K562 (cell line): ENCODE data around the gene ACTL10. TPM values are rescaled to one million over a fixed set of nuclear protein-coding genes. Genes with fewer than 3 reads are reported as not detected.

Experiments
- ATAC-seq: fragments of 200-7000 bp; cut with Tn5 transposase; 3 replicates; pipeline ENCODE4 v1.9.1; 2020; ENCODE audit warnings: moderate library complexity
- BruUV-seq: library from RNA; stranded (reverse); fragments of 400-500 nt; replicated peaks from 2 replicates; lab custom pipeline; 2021; lab: Mats Ljungman, UMichigan
- CTCF ChIA-PET: fragments of 300-600 bp; formaldehyde crosslinking; extraction: SDS; loops from one replicate; lab custom pipeline; 2021; ENCODE audit warnings: low intra/inter-chr PET ratio; lab: Yijun Ruan, JAX
- POLR2A ChIA-PET: fragments of 300-600, 350-650 bp; sonication (Branson Sonifier 250); formaldehyde crosslinking; extraction: SDS; loops from one replicate; lab custom pipeline; 2021; ENCODE audit warnings: antibody characterized with exemption, inconsistent platforms; lab: Yijun Ruan, JAX
- DNase-seq, 4 experiments: peaks; one replicate each; pipeline versions ENCODE4 v3.0.0 to v3.0.0-alpha.2; 2011 to 2018; ENCODE audit warnings: low spot score in 3 of 4, mixed read lengths in 3 of 4; ENCODE audit errors: extremely low read depth in 1 of 4
- FAIRE-seq: peaks from 2 replicates; lab custom pipeline; 2011; peaks lifted over from hg19 to GRCh38; lab: Jason Lieb, UNC
- H2AFZ ChIP-seq: 2 replicates; pipeline ENCODE4 v1.6.0; 2011; ENCODE audit warnings: low read depth, low read length, control low read depth, inconsistent platforms
- H3K27ac ChIP-seq: fragments of 200-600 bp; 3 replicates; pipeline ENCODE4 v1.8.0; 2011; ENCODE audit warnings: low read depth, mild to moderate bottlenecking, control low read depth, inconsistent platforms, low read length, moderate library complexity, mixed read lengths; ENCODE audit errors: extremely low read depth
- H3K27me3 ChIP-seq, 2 experiments: fragments of 300-600 bp in 1 of 2; 2 replicates in 1 of 2; 3 replicates in 1 of 2; pipeline versions ENCODE4 v1.6.0 to v1.8.0; 2011; ENCODE audit warnings: inconsistent platforms in 2 of 2, low read length in 2 of 2, mild to moderate bottlenecking in 1 of 2, mixed read lengths in 1 of 2, moderate library complexity in 1 of 2; ENCODE audit not compliant: control insufficient read depth in 2 of 2, insufficient read depth in 2 of 2
- H3K36me3 ChIP-seq: fragments of 300-600 bp; 3 replicates; pipeline ENCODE4 v1.8.0; 2011; ENCODE audit warnings: mild to moderate bottlenecking, low read length, inconsistent platforms; ENCODE audit not compliant: control insufficient read depth, insufficient read depth
- H3K4me1 ChIP-seq, 2 experiments: fragments of 200-600 bp in 1 of 2; replicated peaks in 1 of 2; 2 replicates in 1 of 2; 3 replicates in 1 of 2; pipeline versions ENCODE4 v1.5.1 to v1.8.0; 2011; ENCODE audit warnings: inconsistent platforms in 2 of 2, low read length in 2 of 2, mild to moderate bottlenecking in 1 of 2, mixed read lengths in 1 of 2, moderate library complexity in 1 of 2; ENCODE audit not compliant: control insufficient read depth in 2 of 2, insufficient read depth in 2 of 2
- H3K4me2 ChIP-seq: 2 replicates; pipeline ENCODE4 v1.6.1; 2011; ENCODE audit warnings: low read length, control low read depth, inconsistent platforms, mixed read lengths; ENCODE audit not compliant: insufficient read depth
- H3K4me3 ChIP-seq: fragments of 200-600 bp; sonication (generic), shearing (Covaris generic); 2 replicates; pipeline ENCODE4 v1.5.1; 2016; ENCODE audit warnings: control low read depth, inconsistent platforms
- H3K79me2 ChIP-seq: fragments of 200-600 bp; 3 replicates; pipeline ENCODE4 v1.8.0; 2011; ENCODE audit warnings: low read length, inconsistent platforms; ENCODE audit not compliant: control insufficient read depth, insufficient read depth
- H3K9ac ChIP-seq, 2 experiments: 2 replicates each; pipeline versions ENCODE4 v1.6.0 to v1.6.1; 2011; ENCODE audit warnings: low read depth in 2 of 2, low read length in 2 of 2, control low read depth in 1 of 2, inconsistent platforms in 1 of 2, mild to moderate bottlenecking in 1 of 2, mixed read lengths in 1 of 2; ENCODE audit not compliant: insufficient read depth in 1 of 2
- H3K9me1 ChIP-seq: one replicate; pipeline ENCODE4 v1.6.0; 2011; ENCODE audit warnings: inconsistent platforms, mild to moderate bottlenecking, low read length, moderate library complexity; ENCODE audit not compliant: control insufficient read depth, insufficient read depth
- H3K9me3 ChIP-seq: replicated peaks from 2 replicates; pipeline ENCODE4 v1.5.1; 2011; ENCODE audit warnings: low read depth, low read length, inconsistent platforms; ENCODE audit not compliant: control insufficient read depth, insufficient read depth
- H4K20me1 ChIP-seq: replicated peaks from 2 replicates; pipeline ENCODE4 v1.6.1; 2011; ENCODE audit warnings: low read length, inconsistent platforms, mixed read lengths; ENCODE audit not compliant: control insufficient read depth, insufficient read depth
- POLR3G ChIP-seq: IDR thresholded peaks from 2 replicates; pipeline ENCODE4 v1.6.1; 2011; ENCODE audit not compliant: insufficient read length, insufficient replicate concordance; ENCODE audit errors: extremely low read depth
- ZKSCAN8 ChIP-seq: fragments of 200-800 bp; sonication (Bioruptor generic); IDR thresholded peaks from 2 replicates; pipeline ENCODE4 v1.6.1; 2016; ENCODE audit warnings: missing genetic modification characterization, missing compliant biosample characterization
- WGBS: fragments of 100-300 bp; shearing (Covaris generic); methylation state at CpG from one replicate; pipeline ENCODE4 v1.1.6; 2016; ENCODE audit warnings: low coverage, mixed read lengths; ENCODE audit not compliant: insufficient coverage; ENCODE audit errors: missing lambda C conversion rate; 5-methylcytosine and 5-hydroxymethylcytosine counted together
- in situ Hi-C: fragments of 300-500 bp; cut with MboI; formaldehyde crosslinking; loops from 4 replicates; pipeline ENCODE4 v1.15.0; 2018; ENCODE audit warnings: inconsistent platforms, mixed read lengths
- intact Hi-C: fragments of 100-400 bp; cut with micrococcal nuclease; formaldehyde crosslinking; loops from 2 replicates; pipeline ENCODE4 v1.14.2; 2022
- polyA plus RNA-seq, 8 experiments: library from polyadenylated mRNA; depleted of rRNA in 4 of 8; stranded (reverse) in 5 of 8; unstranded in 3 of 8; fragments of >200 nt; fragmentation: Nextera tagmentation in 2 of 8; fragmentation: Illumina TruSeq in 1 of 8; extraction: Ambion mirVana in 2 of 8; extraction: Trizol in 1 of 8; gene quantifications; 2 replicates each; pipeline versions ENCODE4 v1.2.1 to v1.2.3, GENCODE V29; 2011 to 2014; ENCODE audit warnings: inconsistent platforms in 1 of 8, missing spikeins in 1 of 8
- total RNA-seq, 7 experiments: library from RNA; depleted of rRNA in 6 of 7; stranded (reverse); fragments of >200 nt in 6 of 7; fragmentation: Illumina TruSeq in 2 of 7; extraction: Trizol in 2 of 7; gene quantifications; 2 replicates each; pipeline versions ENCODE4 v1.2.1 to v1.2.3, GENCODE V29; 2011 to 2021; ENCODE audit warnings: low replicate concordance in 1 of 7

ACTL10 gene
- total and polyA plus RNA-seq, 9 of the 15 experiments (the other 6 are each of a cell fraction or from before 2014, with no cell fraction given) = 0.07 to 0.14 TPM; not detected in 7

- Histone ChIP-seq H3K4me1 (peaks cover 40 to 56% of the 10 kb centered on the region in 2 experiments), H4K20me1 (peaks cover 14% of the 10 kb centered on the region; the same call in 1 of the 2 replicates), H3K9ac (peak overlapping the region in 1 of 2 experiments; percentile 7; a peak in 2 of 4 replicates), H3K27ac (peak overlapping the region; percentile 51), H3K27me3 (no peaks in the 10 kb centered on the region), H3K4me2 (peak overlapping the region; percentile 56; the same call in 1 of the 2 replicates), H3K36me3 (peaks cover 7% of the 10 kb centered on the region; the same call in 1 of the 3 replicates), H3K9me3 (no peaks in the 10 kb centered on the region), H3K9me1 (no peaks in the 10 kb centered on the region), H3K79me2 (peaks cover 23% of the 10 kb centered on the region), H2AFZ (no peak overlapping the region), H3K4me3 (no peak overlapping the region)
- POLR2A ChIA-PET = interaction anchor here (1.1 to 1.3 kb wide), 2 partner anchors 18 to 71 kb away, joined by 3 read pairs; no protein-coding TSS in a partner anchor
- DNase-seq (no peak), ATAC-seq (no peak), FAIRE-seq (no peak)
- TF ChIP-seq ZKSCAN8 (CRISPR knock-in tag) (peak; percentile 91), POLR3G (no peak)
- 58% methylated on average over 3 of the region's 3 CpGs for WGBS
- in situ Hi-C loops = no loop called here
- no TSS peak for BruUV-seq
- CTCF ChIA-PET = no interaction called here
- intact Hi-C loops = loop anchor here (5.0 kb wide), 2 partner anchors 44 to 124 kb away; partner anchors contain the start of genes CHMP4B and ZNF341
Observed at GRCh38 chr20:33687993-33688937, 21.5 kb downstream of the ACTL10 start.
